GM12891 (cell line): ENCODE results near the gene CPA4.

ENCODE experiments used
- PAX5 ChIP-seq: IDR thresholded peaks from 2 replicates; pipeline ENCODE4 v1.6.1; 2011; ENCODE audit warnings: low read length, moderate library complexity, mild to moderate bottlenecking; ENCODE audit not compliant: insufficient read depth, severe bottlenecking
- POLR2A ChIP-seq: IDR thresholded peaks from 2 replicates; pipeline ENCODE4 v1.6.1; 2011; ENCODE audit warnings: low read depth, low read length, control low read depth
- POLR2AphosphoS5 ChIP-seq: IDR thresholded peaks from 2 replicates; pipeline ENCODE4 v1.6.1; 2011; ENCODE audit warnings: low read depth, low read length, control low read depth
- POU2F2 ChIP-seq: IDR thresholded peaks from 2 replicates; pipeline ENCODE4 v1.6.1; 2011; ENCODE audit warnings: low read depth, mild to moderate bottlenecking, control low read depth, low read length, moderate library complexity
- SPI1 ChIP-seq: IDR thresholded peaks from 2 replicates; pipeline ENCODE4 v1.6.1; 2011; ENCODE audit warnings: low read depth, low read length, control low read depth
- TAF1 ChIP-seq: IDR thresholded peaks from 2 replicates; pipeline ENCODE4 v1.6.1; 2011; ENCODE audit warnings: low read depth, low read length, control low read depth

GRCh38 chr7:130367836-130368746 lies 75.1 kb downstream of the CPA4 start:
- no peak for TF ChIP-seq POLR2AphosphoS5
- no peak for TF ChIP-seq POLR2A
- no peak for TF ChIP-seq TAF1
- no peak for TF ChIP-seq SPI1
- no peak for TF ChIP-seq POU2F2
- no peak for TF ChIP-seq PAX5
